HG03520 (cell line): ENCODE data around the gene RABEP1.

Experiments
- ATAC-seq: cut with Tn5 transposase; IDR thresholded peaks from one replicate; pipeline ENCODE4 v1.9.1; 2021; ENCODE audit warnings: mild to moderate bottlenecking, moderate library complexity; ENCODE audit not compliant: unreplicated experiment

The RABEP1 gene

GRCh38 chr17:5264893-5265292 lies 17.2 kb upstream of the RABEP1 start:
- no peak for ATAC-seq

- ATAC-seq, result no peak
Measured at GRCh38 chr17:5269241-5269960, 12.7 kb upstream of the RABEP1 start.

GRCh38 chr17:5272322-5272721 lies 9.8 kb upstream of the RABEP1 start:
- no peak for ATAC-seq

- ATAC-seq, result peak; percentile 32
Measured at GRCh38 chr17:5282642-5283217, 646 bp downstream of the RABEP1 start.

GRCh38 chr17:5283571-5284315 lies 1.7 kb downstream of the RABEP1 start:
- ATAC-seq, result no peak

- no peak for ATAC-seq
Measured at GRCh38 chr17:5284681-5285080, 2.6 kb downstream of the RABEP1 start.

- ATAC-seq, result no peak
Measured at GRCh38 chr17:5286846-5287245, 4.8 kb downstream of the RABEP1 start.

- ATAC-seq, result no peak
Measured at GRCh38 chr17:5291683-5292350, 9.7 kb downstream of the RABEP1 start.

GRCh38 chr17:5297245-5297644 lies 15.2 kb downstream of the RABEP1 start:
- ATAC-seq, result no peak

- no peak for ATAC-seq
Measured at GRCh38 chr17:5299383-5299782, 17.3 kb downstream of the RABEP1 start.

GRCh38 chr17:5304636-5305035 lies 22.6 kb downstream of the RABEP1 start:
- ATAC-seq, result no peak

GRCh38 chr17:5309851-5310250 lies 27.8 kb downstream of the RABEP1 start:
- no peak for ATAC-seq

- ATAC-seq, result no peak
Measured at GRCh38 chr17:5325851-5326250, 43.8 kb downstream of the RABEP1 start.

- ATAC-seq, result no peak
Measured at GRCh38 chr17:5329784-5330557, 47.9 kb downstream of the RABEP1 start.

GRCh38 chr17:5330981-5331380 lies 48.9 kb downstream of the RABEP1 start:
- no peak for ATAC-seq

GRCh38 chr17:5331506-5331905 lies 49.4 kb downstream of the RABEP1 start:
- ATAC-seq, result no peak

- ATAC-seq, result no peak
Measured at GRCh38 chr17:5344914-5345313, 62.8 kb downstream of the RABEP1 start.

- ATAC-seq, result no peak
Measured at GRCh38 chr17:5352681-5353289, 70.7 kb downstream of the RABEP1 start.

- no peak for ATAC-seq
Measured at GRCh38 chr17:5354310-5354709, 72.2 kb downstream of the RABEP1 start.

- no peak for ATAC-seq
Measured at GRCh38 chr17:5354886-5355415, 72.9 kb downstream of the RABEP1 start.
